Fibroblast of skin of back (primary cell): ENCODE data around the gene LMCD1.
A peak's percentile ranks its signal among the peaks of the same experiment; 100 is the strongest.

Experiments used
- DNase-seq: peaks from one replicate; pipeline ENCODE4 v3.0.0-alpha.2; 2013

LMCD1 gene

GRCh38 chr3:8506571-8507061, 5.0 kb downstream of the LMCD1 start:
- DNase-seq: peak; percentile 75

GRCh38 chr3:8507496-8507895, 5.9 kb downstream of the LMCD1 start:
- DNase-seq: no peak

GRCh38 chr3:8509961-8510360, 8.3 kb downstream of the LMCD1 start:
- DNase-seq: no peak

GRCh38 chr3:8512234-8512633, 10.6 kb downstream of the LMCD1 start:
- DNase-seq: no peak

- DNase-seq: no peak
Observed at GRCh38 chr3:8516047-8516661, 14.5 kb downstream of the LMCD1 start.

- DNase-seq: no peak
Observed at GRCh38 chr3:8516783-8517182, 15.2 kb downstream of the LMCD1 start.

GRCh38 chr3:8517487-8517886, 15.9 kb downstream of the LMCD1 start:
- DNase-seq: no peak

GRCh38 chr3:8518138-8518537, 16.5 kb downstream of the LMCD1 start:
- DNase-seq: peak; percentile 62

- DNase-seq: peak; percentile 89
Observed at GRCh38 chr3:8519156-8519555, 17.5 kb downstream of the LMCD1 start.

- peak; percentile 61 for DNase-seq
Observed at GRCh38 chr3:8519774-8520448, 18.3 kb downstream of the LMCD1 start.

GRCh38 chr3:8520816-8521403, 19.3 kb downstream of the LMCD1 start:
- DNase-seq: no peak

- DNase-seq: no peak
Observed at GRCh38 chr3:8523041-8523440, 21.4 kb downstream of the LMCD1 start.

- DNase-seq: no peak
Observed at GRCh38 chr3:8524249-8524648, 22.6 kb downstream of the LMCD1 start.

GRCh38 chr3:8524656-8525399, 23.2 kb downstream of the LMCD1 start:
- DNase-seq: no peak

- no peak for DNase-seq
Observed at GRCh38 chr3:8525893-8526292, 24.3 kb downstream of the LMCD1 start.

- DNase-seq: no peak
Observed at GRCh38 chr3:8529181-8529637, 27.6 kb downstream of the LMCD1 start.

- DNase-seq: peak; percentile 44
Observed at GRCh38 chr3:8529738-8530525, 28.3 kb downstream of the LMCD1 start.

- no peak for DNase-seq
Observed at GRCh38 chr3:8530581-8530980, 29.0 kb downstream of the LMCD1 start.

GRCh38 chr3:8532251-8532871, 30.7 kb downstream of the LMCD1 start:
- DNase-seq: peak; percentile 74

- peak; percentile 85 for DNase-seq
Observed at GRCh38 chr3:8536096-8537056, 34.8 kb downstream of the LMCD1 start.

- no peak for DNase-seq
Observed at GRCh38 chr3:8537440-8537839, 35.8 kb downstream of the LMCD1 start.
